Endodermal cell (in vitro differentiated cells): Measurements from ENCODE around the gene LTF. TPM values are rescaled to one million over a fixed set of nuclear protein-coding genes. Genes with fewer than 3 reads are reported as not detected.

Experiments used
- DNase-seq: peaks from one replicate; pipeline ENCODE4 v3.0.0-alpha.2; 2017
- H3K27ac ChIP-seq: 2 replicates; pipeline ENCODE4 v1.5.1; 2013; ENCODE audit warnings: mild to moderate bottlenecking, low read depth, low read length, moderate library complexity
- H3K27me3 ChIP-seq: 2 replicates; pipeline ENCODE4 v1.6.1; 2013; ENCODE audit warnings: mild to moderate bottlenecking, low read length, moderate library complexity; ENCODE audit not compliant: insufficient read depth, control insufficient read depth, poor library complexity, severe bottlenecking
- H3K36me3 ChIP-seq: 2 replicates; pipeline ENCODE4 v1.7.0; 2013; ENCODE audit warnings: mild to moderate bottlenecking, low read length, moderate library complexity; ENCODE audit not compliant: control insufficient read depth, insufficient read depth
- H3K4me1 ChIP-seq: one replicate; pipeline ENCODE4 v1.7.0; 2013; ENCODE audit warnings: low read length; ENCODE audit not compliant: control insufficient read depth, insufficient read depth
- H3K4me3 ChIP-seq: 2 replicates; pipeline ENCODE4 v1.5.1; 2013; ENCODE audit warnings: mild to moderate bottlenecking, low read length, moderate library complexity
- H3K9ac ChIP-seq: 2 replicates; pipeline ENCODE4 v1.6.1; 2013; ENCODE audit warnings: mild to moderate bottlenecking, low read length, moderate library complexity; ENCODE audit not compliant: poor library complexity, severe bottlenecking; ENCODE audit errors: extremely low read depth
- H3K9me3 ChIP-seq: 2 replicates; pipeline ENCODE4 v1.6.1; 2013; ENCODE audit warnings: mild to moderate bottlenecking, low read length, moderate library complexity; ENCODE audit not compliant: control insufficient read depth
- H3K27ac Mint-ChIP-seq: 2 replicates; pipeline ENCODE4 v1.8.0; 2020; ENCODE audit warnings: mixed read lengths
- H3K27me3 Mint-ChIP-seq: 2 replicates; pipeline ENCODE4 v1.8.0; 2021; ENCODE audit warnings: mild to moderate bottlenecking, mixed read lengths; ENCODE audit not compliant: insufficient read depth
- H3K36me3 Mint-ChIP-seq: 2 replicates; pipeline ENCODE4 v1.8.0; 2020; ENCODE audit warnings: low read depth, mixed read lengths
- H3K4me1 Mint-ChIP-seq: 2 replicates; pipeline ENCODE4 v1.8.0; 2020; ENCODE audit warnings: mixed read lengths
- H3K4me3 Mint-ChIP-seq: 2 replicates; pipeline ENCODE4 v1.8.0; 2020; ENCODE audit warnings: mild to moderate bottlenecking, moderate library complexity, mixed read lengths
- H3K9me3 Mint-ChIP-seq: 2 replicates; pipeline ENCODE4 v1.8.0; 2020; ENCODE audit warnings: mild to moderate bottlenecking, mixed read lengths
- WGBS, 2 experiments: methylation state at CpG; one replicate each; pipeline versions ENCODE4 v1.1.5 to v1.1.7; 2013; ENCODE audit warnings: missing lambda C conversion rate in 2 of 2, mixed read lengths in 1 of 2; ENCODE audit not compliant: insufficient coverage in 1 of 2, insufficient read length in 1 of 2; 5-methylcytosine and 5-hydroxymethylcytosine counted together
- total RNA-seq, 2 donors: library from RNA; stranded (reverse); fragmentation: NEBNext Ultra II Directional in 1 of 2; extraction: Animal tissue kit (Norgen Biotek cat#: 25700) in 1 of 2; gene quantifications; 2 replicates in 1 of 2; 3 replicates in 1 of 2; pipeline ENCODE4 v1.2.1, GENCODE V29; 2021
- TF ChIP-seq, protein P1 (sequence below): fragments of 200-600 bp; sonication (generic); conservative IDR thresholded peaks from 2 replicates; pipeline ENCODE4 v1.5.0; 2021; ENCODE audit warnings: antibody characterized with exemption, mild to moderate bottlenecking

LTF gene
- total RNA-seq, 2 donors from 2014 or later = 0.24 to 0.31 TPM

DNA sequence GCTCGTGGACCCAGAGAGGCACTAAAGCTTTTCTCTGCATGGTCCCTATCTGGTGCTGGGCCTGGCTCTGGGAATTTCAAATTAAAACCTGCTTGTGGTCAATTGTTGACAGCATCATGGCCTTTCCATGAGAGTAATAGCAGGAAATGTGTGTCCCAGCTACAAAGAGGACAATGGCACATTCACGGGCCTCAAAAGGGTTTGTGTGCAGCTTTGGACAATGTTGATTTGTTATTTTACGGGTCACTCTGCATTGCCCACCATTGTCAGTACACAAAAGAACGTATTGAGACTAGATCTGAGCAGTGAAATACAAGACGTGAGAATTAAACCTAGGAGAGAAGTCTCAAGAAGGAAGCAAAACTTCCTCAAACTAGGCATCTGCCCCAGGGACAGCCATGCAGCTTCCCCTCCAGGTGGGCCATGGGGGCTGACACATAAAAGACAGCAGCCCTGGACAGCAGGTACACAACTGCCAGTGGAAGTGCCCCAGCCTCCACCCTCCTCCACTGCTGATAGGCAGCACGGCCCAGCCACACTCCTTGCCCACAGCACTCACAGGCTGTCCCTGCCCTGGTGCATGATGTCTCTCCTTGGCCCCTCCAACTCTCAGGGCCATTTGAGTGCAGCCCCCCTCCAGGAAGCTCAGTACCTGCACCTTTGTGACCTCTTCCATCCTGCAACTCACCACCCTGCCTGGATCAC lies 15.9 kb upstream of the LTF start:
- H3K27ac Mint-ChIP-seq = no peak overlapping the region
- no peak overlapping the region for H3K4me3 ChIP-seq
- H3K4me1 Mint-ChIP-seq = peaks cover 4% of the 10 kb centered on the region
- H3K36me3 Mint-ChIP-seq = no peaks in the 10 kb centered on the region
- no peaks in the 10 kb centered on the region for H3K27me3 ChIP-seq
- no peaks in the 10 kb centered on the region for H3K9me3 ChIP-seq
- no peak overlapping the region for H3K27ac ChIP-seq
- TF ChIP-seq, protein P1, sequence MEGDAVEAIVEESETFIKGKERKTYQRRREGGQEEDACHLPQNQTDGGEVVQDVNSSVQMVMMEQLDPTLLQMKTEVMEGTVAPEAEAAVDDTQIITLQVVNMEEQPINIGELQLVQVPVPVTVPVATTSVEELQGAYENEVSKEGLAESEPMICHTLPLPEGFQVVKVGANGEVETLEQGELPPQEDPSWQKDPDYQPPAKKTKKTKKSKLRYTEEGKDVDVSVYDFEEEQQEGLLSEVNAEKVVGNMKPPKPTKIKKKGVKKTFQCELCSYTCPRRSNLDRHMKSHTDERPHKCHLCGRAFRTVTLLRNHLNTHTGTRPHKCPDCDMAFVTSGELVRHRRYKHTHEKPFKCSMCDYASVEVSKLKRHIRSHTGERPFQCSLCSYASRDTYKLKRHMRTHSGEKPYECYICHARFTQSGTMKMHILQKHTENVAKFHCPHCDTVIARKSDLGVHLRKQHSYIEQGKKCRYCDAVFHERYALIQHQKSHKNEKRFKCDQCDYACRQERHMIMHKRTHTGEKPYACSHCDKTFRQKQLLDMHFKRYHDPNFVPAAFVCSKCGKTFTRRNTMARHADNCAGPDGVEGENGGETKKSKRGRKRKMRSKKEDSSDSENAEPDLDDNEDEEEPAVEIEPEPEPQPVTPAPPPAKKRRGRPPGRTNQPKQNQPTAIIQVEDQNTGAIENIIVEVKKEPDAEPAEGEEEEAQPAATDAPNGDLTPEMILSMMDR = no peak
- no peaks in the 10 kb centered on the region for H3K9me3 Mint-ChIP-seq
- H3K9ac ChIP-seq = no peak overlapping the region
- 93 to 98% methylated on average over 4 to 6 of the region's 6 CpGs for WGBS, 2 experiments
- no peak overlapping the region for H3K4me3 Mint-ChIP-seq
- peaks cover 4% of the 10 kb centered on the region for H3K4me1 ChIP-seq
- H3K36me3 ChIP-seq = no peaks in the 10 kb centered on the region
- H3K27me3 Mint-ChIP-seq = peaks cover 3% of the 10 kb centered on the region
- peak; percentile 22 for DNase-seq

DNA sequence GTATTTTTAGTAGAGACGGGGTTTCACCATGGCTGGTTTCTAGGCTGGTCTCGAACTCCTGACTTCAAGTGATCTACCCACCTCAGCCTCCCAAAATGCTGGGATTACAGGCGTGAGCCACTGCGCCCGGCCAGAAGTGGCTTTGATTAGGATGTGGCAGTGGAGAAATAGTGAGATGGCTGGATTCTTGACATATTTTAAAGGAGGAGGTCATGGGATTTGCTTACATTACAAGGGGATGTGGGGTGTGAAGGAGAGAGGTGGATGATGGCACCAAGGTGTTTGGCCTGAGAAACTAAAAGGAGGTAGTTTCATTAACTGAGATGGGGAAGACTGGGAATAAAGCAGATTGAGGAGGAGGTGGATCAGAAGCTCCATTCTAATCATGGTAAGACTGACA lies 15.0 kb upstream of the LTF start:
- peaks cover 3% of the 10 kb centered on the region for H3K27me3 Mint-ChIP-seq
- 97 to 100% methylated on average over 1 to 5 of the region's 5 CpGs for WGBS, 2 experiments

DNA sequence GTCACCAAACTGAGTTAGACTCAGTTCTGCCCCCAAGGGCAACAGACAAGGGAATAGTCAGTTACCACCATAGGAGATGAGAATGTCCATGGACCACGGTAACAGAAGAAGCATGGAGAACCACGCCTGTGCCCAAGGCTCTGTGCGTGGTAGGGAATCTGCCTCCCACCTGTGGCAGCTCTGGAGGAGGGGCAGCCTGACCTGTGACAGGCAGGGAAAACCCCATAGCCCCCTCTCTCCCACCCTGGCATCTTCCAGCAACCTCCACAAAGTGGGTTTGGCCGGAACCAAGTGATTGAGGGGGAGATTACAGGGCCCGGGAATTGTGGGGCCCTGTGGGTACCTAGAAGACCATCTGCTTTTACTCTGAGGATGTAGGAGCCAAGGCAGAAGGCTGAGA lies 14.3 kb upstream of the LTF start:
- no peak overlapping the region for H3K4me3 Mint-ChIP-seq
- peak; percentile 22 for DNase-seq
- H3K4me3 ChIP-seq = no peak overlapping the region
- H3K9me3 Mint-ChIP-seq = peaks cover 14% of the 10 kb centered on the region
- TF ChIP-seq, protein P1 = no peak
- H3K27ac ChIP-seq = no peak overlapping the region
- H3K9me3 ChIP-seq = peaks cover 5% of the 10 kb centered on the region
- peaks cover 2% of the 10 kb centered on the region for H3K36me3 Mint-ChIP-seq
- WGBS, 2 experiments = 86 to 91% methylated on average over 1 to 5 of the region's 5 CpGs
- H3K4me1 ChIP-seq = no peaks in the 10 kb centered on the region
- H3K36me3 ChIP-seq = no peaks in the 10 kb centered on the region
- H3K27me3 Mint-ChIP-seq = peaks cover 5% of the 10 kb centered on the region
- no peak overlapping the region for H3K9ac ChIP-seq
- H3K27ac Mint-ChIP-seq = no peak overlapping the region
- H3K4me1 Mint-ChIP-seq = no peaks in the 10 kb centered on the region
- H3K27me3 ChIP-seq = no peaks in the 10 kb centered on the region

More for the DNA sequence above, 15.0 kb upstream of the LTF start:
- DNase-seq = no peak
- Mint-ChIP-seq H3K4me1 (no peaks in the 10 kb centered on the region), H3K36me3 (no peaks in the 10 kb centered on the region), H3K4me3 (no peak overlapping the region), H3K9me3 (peaks cover 7% of the 10 kb centered on the region), H3K27ac (no peak overlapping the region)
- Histone ChIP-seq H3K27ac (no peak overlapping the region), H3K4me1 (no peaks in the 10 kb centered on the region), H3K27me3 (no peaks in the 10 kb centered on the region), H3K9me3 (peaks cover 4% of the 10 kb centered on the region), H3K9ac (no peak overlapping the region), H3K36me3 (no peaks in the 10 kb centered on the region), H3K4me3 (no peak overlapping the region)
- TF ChIP-seq, protein P1 = no peak
